ENCODE data around the gene TCEANC.

Gene TCEANC

DNA sequence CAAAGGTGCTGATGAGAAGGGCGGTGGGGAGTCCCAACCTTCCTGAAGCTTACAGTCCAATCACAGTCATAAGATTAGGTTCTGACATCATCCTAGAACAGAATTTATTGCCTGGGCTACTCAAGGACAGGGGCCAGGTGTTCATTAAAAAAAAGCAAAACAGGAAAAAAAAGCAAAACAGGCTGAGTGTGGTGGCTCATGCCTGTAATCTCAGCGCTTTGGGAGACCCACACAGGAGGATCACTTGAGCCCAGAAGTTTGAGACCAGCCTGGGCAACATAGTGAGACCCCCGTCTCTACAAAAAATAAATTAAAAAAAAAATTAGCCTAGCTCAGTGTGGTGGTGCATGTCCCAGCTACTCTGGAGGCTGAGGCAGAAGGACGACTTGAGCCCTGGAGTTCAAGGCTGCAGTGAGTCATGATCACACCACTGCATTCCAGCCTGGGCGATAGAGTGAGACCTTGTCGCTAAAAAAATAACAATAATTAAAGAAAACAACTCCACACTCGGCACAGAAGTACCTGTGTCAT, 39.0 kb downstream of the TCEANC start:
- TF ChIP-seq PPARA (CRISPR knock-in tag; IDR thresholded peaks at IDR 0.05; ENCODE audit: borderline replicate concordance) (no peak), CSDC2 (CRISPR knock-in tag; IDR thresholded peaks at IDR 0.05) (no peak), ISL1 (CRISPR knock-in tag; IDR thresholded peaks at IDR 0.05) (no peak), ZNF70 (CRISPR knock-in tag; IDR thresholded peaks at IDR 0.05) (no peak), ZNF8 (CRISPR knock-in tag; IDR thresholded peaks at IDR 0.05) (no peak)
- TF ChIP-seq, protein P1, sequence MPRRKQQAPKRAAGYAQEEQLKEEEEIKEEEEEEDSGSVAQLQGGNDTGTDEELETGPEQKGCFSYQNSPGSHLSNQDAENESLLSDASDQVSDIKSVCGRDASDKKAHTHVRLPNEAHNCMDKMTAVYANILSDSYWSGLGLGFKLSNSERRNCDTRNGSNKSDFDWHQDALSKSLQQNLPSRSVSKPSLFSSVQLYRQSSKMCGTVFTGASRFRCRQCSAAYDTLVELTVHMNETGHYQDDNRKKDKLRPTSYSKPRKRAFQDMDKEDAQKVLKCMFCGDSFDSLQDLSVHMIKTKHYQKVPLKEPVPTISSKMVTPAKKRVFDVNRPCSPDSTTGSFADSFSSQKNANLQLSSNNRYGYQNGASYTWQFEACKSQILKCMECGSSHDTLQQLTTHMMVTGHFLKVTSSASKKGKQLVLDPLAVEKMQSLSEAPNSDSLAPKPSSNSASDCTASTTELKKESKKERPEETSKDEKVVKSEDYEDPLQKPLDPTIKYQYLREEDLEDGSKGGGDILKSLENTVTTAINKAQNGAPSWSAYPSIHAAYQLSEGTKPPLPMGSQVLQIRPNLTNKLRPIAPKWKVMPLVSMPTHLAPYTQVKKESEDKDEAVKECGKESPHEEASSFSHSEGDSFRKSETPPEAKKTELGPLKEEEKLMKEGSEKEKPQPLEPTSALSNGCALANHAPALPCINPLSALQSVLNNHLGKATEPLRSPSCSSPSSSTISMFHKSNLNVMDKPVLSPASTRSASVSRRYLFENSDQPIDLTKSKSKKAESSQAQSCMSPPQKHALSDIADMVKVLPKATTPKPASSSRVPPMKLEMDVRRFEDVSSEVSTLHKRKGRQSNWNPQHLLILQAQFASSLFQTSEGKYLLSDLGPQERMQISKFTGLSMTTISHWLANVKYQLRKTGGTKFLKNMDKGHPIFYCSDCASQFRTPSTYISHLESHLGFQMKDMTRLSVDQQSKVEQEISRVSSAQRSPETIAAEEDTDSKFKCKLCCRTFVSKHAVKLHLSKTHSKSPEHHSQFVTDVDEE (CRISPR knock-in tag; IDR thresholded peaks at IDR 0.05) = no peak
- ATAC-seq = no peak

DNA sequence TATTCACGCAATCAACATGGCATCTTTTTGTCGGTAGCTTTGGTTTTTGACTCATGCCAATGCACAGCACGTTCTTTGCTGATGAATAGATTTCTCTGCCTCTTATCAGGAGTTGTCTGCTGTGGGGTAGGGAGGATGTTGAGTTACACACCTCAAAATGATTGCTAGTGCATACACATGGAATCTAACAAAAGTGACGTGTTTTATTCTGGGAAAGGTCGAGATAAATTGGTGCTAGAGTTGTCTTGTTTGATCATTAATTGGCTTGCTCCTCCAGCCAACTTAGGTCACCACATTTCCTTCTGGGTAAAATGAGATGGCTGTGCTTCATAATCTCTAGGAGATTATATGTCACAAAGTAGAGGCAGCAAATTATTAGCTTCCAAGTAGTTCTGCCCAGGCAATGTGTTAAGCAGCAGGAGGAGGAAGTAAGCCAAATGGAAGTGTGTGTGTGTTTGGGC, 39.9 kb downstream of the TCEANC start:
- TF ChIP-seq, protein P2, sequence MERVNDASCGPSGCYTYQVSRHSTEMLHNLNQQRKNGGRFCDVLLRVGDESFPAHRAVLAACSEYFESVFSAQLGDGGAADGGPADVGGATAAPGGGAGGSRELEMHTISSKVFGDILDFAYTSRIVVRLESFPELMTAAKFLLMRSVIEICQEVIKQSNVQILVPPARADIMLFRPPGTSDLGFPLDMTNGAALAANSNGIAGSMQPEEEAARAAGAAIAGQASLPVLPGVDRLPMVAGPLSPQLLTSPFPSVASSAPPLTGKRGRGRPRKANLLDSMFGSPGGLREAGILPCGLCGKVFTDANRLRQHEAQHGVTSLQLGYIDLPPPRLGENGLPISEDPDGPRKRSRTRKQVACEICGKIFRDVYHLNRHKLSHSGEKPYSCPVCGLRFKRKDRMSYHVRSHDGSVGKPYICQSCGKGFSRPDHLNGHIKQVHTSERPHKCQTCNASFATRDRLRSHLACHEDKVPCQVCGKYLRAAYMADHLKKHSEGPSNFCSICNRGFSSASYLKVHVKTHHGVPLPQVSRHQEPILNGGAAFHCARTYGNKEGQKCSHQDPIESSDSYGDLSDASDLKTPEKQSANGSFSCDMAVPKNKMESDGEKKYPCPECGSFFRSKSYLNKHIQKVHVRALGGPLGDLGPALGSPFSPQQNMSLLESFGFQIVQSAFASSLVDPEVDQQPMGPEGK (CRISPR knock-in tag; IDR thresholded peaks at IDR 0.05; ENCODE audit: borderline replicate concordance) = no peak
- no peak for TF ChIP-seq ZFP3 (CRISPR knock-in tag; IDR thresholded peaks at IDR 0.05)
- TF ChIP-seq, protein P3, sequence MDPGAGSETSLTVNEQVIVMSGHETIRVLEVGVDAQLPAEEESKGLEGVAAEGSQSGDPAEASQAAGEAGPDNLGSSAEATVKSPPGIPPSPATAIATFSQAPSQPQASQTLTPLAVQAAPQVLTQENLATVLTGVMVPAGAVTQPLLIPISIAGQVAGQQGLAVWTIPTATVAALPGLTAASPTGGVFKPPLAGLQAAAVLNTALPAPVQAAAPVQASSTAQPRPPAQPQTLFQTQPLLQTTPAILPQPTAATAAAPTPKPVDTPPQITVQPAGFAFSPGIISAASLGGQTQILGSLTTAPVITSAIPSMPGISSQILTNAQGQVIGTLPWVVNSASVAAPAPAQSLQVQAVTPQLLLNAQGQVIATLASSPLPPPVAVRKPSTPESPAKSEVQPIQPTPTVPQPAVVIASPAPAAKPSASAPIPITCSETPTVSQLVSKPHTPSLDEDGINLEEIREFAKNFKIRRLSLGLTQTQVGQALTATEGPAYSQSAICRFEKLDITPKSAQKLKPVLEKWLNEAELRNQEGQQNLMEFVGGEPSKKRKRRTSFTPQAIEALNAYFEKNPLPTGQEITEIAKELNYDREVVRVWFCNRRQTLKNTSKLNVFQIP (CRISPR knock-in tag; IDR thresholded peaks at IDR 0.05; ENCODE audit: borderline replicate concordance, low read depth) = no peak
- no peak for TF ChIP-seq TCF4 (CRISPR knock-in tag; IDR thresholded peaks at IDR 0.05; ENCODE audit: borderline replicate concordance)
- TF ChIP-seq, protein P1 (CRISPR knock-in tag; IDR thresholded peaks at IDR 0.05) = no peak
- TF ChIP-seq ISL1 (CRISPR knock-in tag; IDR thresholded peaks at IDR 0.05) = no peak
- no peak for TF ChIP-seq BACH2 (CRISPR knock-in tag; IDR thresholded peaks at IDR 0.05; ENCODE audit: borderline replicate concordance)
- ATAC-seq = no peak

DNA sequence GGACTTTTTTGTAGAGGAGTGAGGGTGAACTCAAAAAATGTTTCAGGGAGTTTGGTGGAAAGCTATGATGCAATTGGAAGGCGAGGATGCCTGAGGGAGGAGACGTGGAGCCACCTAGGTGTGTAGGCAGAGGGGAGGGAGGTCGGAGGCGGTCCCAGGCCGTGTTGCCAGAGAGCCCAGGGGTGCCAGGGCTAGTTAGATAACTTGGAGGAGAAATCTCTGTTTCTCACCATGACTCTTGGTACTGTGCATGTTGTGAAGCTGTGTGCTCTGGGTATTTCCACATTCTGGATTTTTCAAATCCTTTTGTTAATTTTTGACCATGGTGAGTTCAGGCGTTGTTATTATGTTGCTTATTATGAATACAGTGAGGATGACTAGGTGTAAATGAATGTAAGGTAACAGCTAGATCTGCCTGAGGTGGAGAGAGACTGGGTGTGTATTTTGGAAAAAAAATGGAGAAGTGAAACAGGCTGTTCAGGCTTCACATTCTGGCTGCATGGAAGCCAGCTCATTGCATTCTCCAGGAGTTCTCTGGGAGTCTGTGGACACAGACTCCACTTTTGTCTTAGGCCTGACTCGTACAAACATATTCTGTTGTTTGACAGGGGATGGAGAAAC, 40.5 kb downstream of the TCEANC start:
- no peak for TF ChIP-seq TCF4 (CRISPR knock-in tag; IDR thresholded peaks at IDR 0.05; ENCODE audit: borderline replicate concordance)
- TF ChIP-seq GLIS3 (CRISPR knock-in tag; IDR thresholded peaks at IDR 0.05) = no peak
- no peak for TF ChIP-seq ISL1 (CRISPR knock-in tag; IDR thresholded peaks at IDR 0.05)
- no peak for TF ChIP-seq ARNTL (CRISPR knock-in tag; IDR thresholded peaks at IDR 0.05; ENCODE audit: borderline replicate concordance, low read depth)
- TF ChIP-seq, protein P2 (CRISPR knock-in tag; IDR thresholded peaks at IDR 0.05; ENCODE audit: borderline replicate concordance) = no peak
- TF ChIP-seq ZFP3 (CRISPR knock-in tag; IDR thresholded peaks at IDR 0.05) = no peak
- TF ChIP-seq, protein P3 (CRISPR knock-in tag; IDR thresholded peaks at IDR 0.05; ENCODE audit: borderline replicate concordance, low read depth) = no peak
- TF ChIP-seq OSR1 (CRISPR knock-in tag; IDR thresholded peaks at IDR 0.05) = no peak
- ATAC-seq = no peak
